Vagina (tissue), 2 donors: ENCODE results near the gene BTBD6. TPM values are rescaled to one million over a fixed set of nuclear protein-coding genes. Genes with fewer than 3 reads are reported as not detected.

ENCODE experiments used
- DNase-seq, 2 donors: peaks; one replicate each; pipeline ENCODE4 v3.0.0-alpha.2; 2017; ENCODE audit errors: extremely low spot score in 2 of 2
- H3K27ac ChIP-seq: fragments of 200-600 bp; sonication (generic); one replicate; pipeline ENCODE4 v1.5.1; 2019
- H3K27me3 ChIP-seq: fragments of 200-600 bp; sonication (generic); one replicate; pipeline ENCODE4 v1.5.1; 2019
- H3K36me3 ChIP-seq, 2 donors: fragments of 200-600 bp; sonication (generic); one replicate each; pipeline ENCODE4 v1.5.1; 2017 to 2019
- H3K4me1 ChIP-seq: fragments of 200-600 bp; sonication (generic); one replicate; pipeline ENCODE4 v1.5.1; 2019
- H3K4me3 ChIP-seq, 2 donors: fragments of 200-600 bp; sonication (generic); 1 replicate in 1 of 2; 2 replicates in 1 of 2; pipeline ENCODE4 v1.5.1; 2016 to 2019
- H3K9me3 ChIP-seq: fragments of 200-600 bp; sonication (generic); one replicate; pipeline ENCODE4 v1.5.1; 2019
- CTCF ChIP-seq, 3 experiments: fragments of 450-650 bp in 2 of 3; fragments of 200-600 bp in 1 of 3; sonication (generic) in 1 of 3; IDR thresholded peaks; one replicate each; pipeline ENCODE4 v1.5.1; 2017 to 2019; ENCODE audit warnings: antibody characterized with exemption in 3 of 3, mild to moderate bottlenecking in 2 of 3, moderate library complexity in 2 of 3
- POLR2A ChIP-seq, 2 donors: fragments of 450-650 bp; IDR thresholded peaks; one replicate each; pipeline ENCODE4 v1.6.1; 2017; ENCODE audit warnings: antibody characterized with exemption in 2 of 2, mild to moderate bottlenecking in 2 of 2, moderate library complexity in 2 of 2
- POLR2AphosphoS5 ChIP-seq, 2 donors: sonication (generic); formaldehyde crosslinking; IDR thresholded peaks; one replicate each; pipeline ENCODE4 v1.9.0; 2017; ENCODE audit warnings: antibody characterized with exemption in 2 of 2, mild to moderate bottlenecking in 2 of 2, low read depth in 1 of 2; ENCODE audit not compliant: insufficient read depth in 1 of 2
- intact Hi-C: fragments of 100-400 bp; cut with DNase I; formaldehyde crosslinking; loops from one replicate; pipeline ENCODE4 v1.15.1; 2023
- total RNA-seq: library from RNA; depleted of rRNA; stranded (reverse); fragments of >200 nt; gene quantifications from one replicate; pipeline ENCODE4 v1.2.3, GENCODE V29; 2016

Gene BTBD6
- total RNA-seq, 1 donor from 2014 or later: 45.9 TPM

- no peak overlapping the region for H3K27ac ChIP-seq
- peaks cover 0 to 48% of the 10 kb centered on the region in 2 donors for H3K36me3 ChIP-seq
- TF ChIP-seq POLR2A (IDR thresholded peaks at IDR 0.05): no peak
- no peak for DNase-seq
- no peak overlapping the region for H3K4me3 ChIP-seq
- no peaks in the 10 kb centered on the region for H3K9me3 ChIP-seq
- H3K27me3 ChIP-seq: no peaks in the 10 kb centered on the region
- intact Hi-C loops: no loop called here
- no peaks in the 10 kb centered on the region for H3K4me1 ChIP-seq
Measured at GRCh38 chr14:105224845-105225570, 23.3 kb upstream of the BTBD6 start.

- peaks cover 0 to 39% of the 10 kb centered on the region in 2 donors for H3K36me3 ChIP-seq
- intact Hi-C loops: no loop called here
- TF ChIP-seq POLR2AphosphoS5 (IDR thresholded peaks at IDR 0.05; ENCODE audit: insufficient read depth in 1 of 2, low read depth in 1 of 2): no peak
- no peak for TF ChIP-seq POLR2A (IDR thresholded peaks at IDR 0.05)
- TF ChIP-seq CTCF (IDR thresholded peaks at IDR 0.05): no peak
- no peak overlapping the region for H3K4me3 ChIP-seq
- H3K27ac ChIP-seq: no peak overlapping the region
- no peaks in the 10 kb centered on the region for H3K9me3 ChIP-seq
- no peaks in the 10 kb centered on the region for H3K27me3 ChIP-seq
- DNase-seq: no peak
- H3K4me1 ChIP-seq: no peaks in the 10 kb centered on the region
Measured at GRCh38 chr14:105226198-105226597, 22.1 kb upstream of the BTBD6 start.

- no peaks in the 10 kb centered on the region for H3K9me3 ChIP-seq
- DNase-seq: no peak
- no peak overlapping the region for H3K27ac ChIP-seq
- TF ChIP-seq CTCF (IDR thresholded peaks at IDR 0.05) (no peak), POLR2A (IDR thresholded peaks at IDR 0.05) (no peak), POLR2AphosphoS5 (IDR thresholded peaks at IDR 0.05; ENCODE audit: insufficient read depth in 1 of 2, low read depth in 1 of 2) (no peak)
- no peaks in the 10 kb centered on the region for H3K4me1 ChIP-seq
- no peaks in the 10 kb centered on the region for H3K27me3 ChIP-seq
- intact Hi-C loops: no loop called here
- H3K4me3 ChIP-seq: no peak overlapping the region
- H3K36me3 ChIP-seq: peaks cover 0 to 31% of the 10 kb centered on the region in 2 donors
Measured at GRCh38 chr14:105227346-105227745, 21.0 kb upstream of the BTBD6 start.

DNA sequence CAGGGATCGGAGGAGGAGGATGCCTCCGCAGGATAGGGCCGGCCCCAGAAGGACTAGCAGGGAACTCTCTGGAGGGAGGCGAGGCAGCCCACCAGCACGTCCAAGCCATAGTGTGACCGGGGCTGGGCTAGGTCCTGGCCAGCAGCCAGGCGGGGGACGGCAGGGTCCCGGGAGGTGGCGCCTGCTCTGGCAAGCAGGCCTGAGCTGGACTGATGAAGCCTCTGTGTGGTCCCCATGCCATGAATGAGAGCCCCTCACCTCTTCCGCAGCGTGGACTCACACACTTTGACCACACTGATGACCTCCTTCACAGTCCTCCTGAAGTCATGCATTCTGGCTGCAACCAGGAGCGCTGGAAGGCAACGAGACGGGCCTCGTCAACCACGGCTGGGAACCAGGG, 19.8 kb upstream of the BTBD6 start:
- no peak for DNase-seq
- Histone ChIP-seq H3K27ac (no peak overlapping the region), H3K9me3 (no peaks in the 10 kb centered on the region), H3K4me1 (no peaks in the 10 kb centered on the region), H3K27me3 (no peaks in the 10 kb centered on the region), H3K4me3 (no peak overlapping the region), H3K36me3 (peaks cover 0 to 26% of the 10 kb centered on the region in 2 donors)
- intact Hi-C loops: no loop called here
- TF ChIP-seq CTCF (IDR thresholded peaks at IDR 0.05): no peak
- TF ChIP-seq POLR2A (IDR thresholded peaks at IDR 0.05): no peak

- intact Hi-C loops: no loop called here
- Histone ChIP-seq H3K4me3 (no peak overlapping the region), H3K36me3 (peaks cover 0 to 26% of the 10 kb centered on the region in 2 donors), H3K27me3 (no peaks in the 10 kb centered on the region), H3K27ac (no peak overlapping the region), H3K9me3 (no peaks in the 10 kb centered on the region), H3K4me1 (no peaks in the 10 kb centered on the region)
- DNase-seq: no peak
- no peak for TF ChIP-seq CTCF (IDR thresholded peaks at IDR 0.05)
- no peak for TF ChIP-seq POLR2AphosphoS5 (IDR thresholded peaks at IDR 0.05; ENCODE audit: insufficient read depth in 1 of 2, low read depth in 1 of 2)
- TF ChIP-seq POLR2A (IDR thresholded peaks at IDR 0.05): no peak
Measured at GRCh38 chr14:105229099-105229655, 19.2 kb upstream of the BTBD6 start.
